Stimulated activated CD4-positive, alpha-beta T cell treated with anti-CD3 and anti-CD28 coated beads, Interleukin-1b, Interleukin-23, amount 100 ng/mL, for 1 hour (primary cell): ENCODE results near the gene ALOX5.
"Not testable (repeated sequence)": the region's sequence is repeated elsewhere in the genome, so short reads cannot be mapped to it uniquely, and the experiment has no call there.

Experiments
- DNase-seq, 2 donors: peaks; one replicate each; pipeline ENCODE4 v3.0.0-alpha.2; 2020; ENCODE audit warnings: low read depth in 2 of 2

ALOX5 gene

DNA sequence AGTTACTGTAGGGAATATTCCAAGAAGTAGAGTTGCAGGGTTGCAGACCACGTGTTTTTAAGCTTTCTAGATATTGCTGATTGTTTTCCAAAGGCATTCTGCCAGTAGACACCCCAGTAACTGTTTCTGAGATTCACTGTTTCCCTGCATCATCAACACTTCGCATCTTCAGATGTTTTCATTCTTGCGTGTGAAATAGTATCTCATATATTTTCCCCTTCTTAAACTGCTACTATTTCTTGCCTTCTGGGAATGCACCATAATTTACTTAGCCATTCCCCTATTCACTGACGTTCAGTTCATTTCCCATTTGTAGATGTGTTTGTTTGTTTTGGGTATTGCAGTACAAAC lies 30.7 kb downstream of the ALOX5 start:
- no peak for DNase-seq

DNA sequence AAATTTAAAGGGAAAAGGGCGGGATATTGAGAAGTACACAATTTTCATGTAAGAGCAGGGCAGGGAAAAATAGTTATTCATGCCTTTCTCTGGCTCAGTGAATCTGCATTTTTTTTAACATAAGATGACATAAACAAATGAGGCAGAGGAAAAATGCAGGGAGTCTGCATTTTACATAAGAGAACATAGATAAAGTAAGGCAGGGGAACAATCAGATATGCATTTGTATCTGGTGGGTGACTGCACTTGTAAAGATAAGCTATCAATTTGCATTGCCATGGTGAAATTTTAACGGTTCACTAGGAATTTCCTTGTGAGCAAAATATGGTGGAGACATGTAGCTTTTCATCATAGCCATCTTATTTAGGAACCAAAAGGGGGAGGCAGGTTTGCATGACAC lies 33.5 kb downstream of the ALOX5 start:
- DNase-seq: no peak

DNA sequence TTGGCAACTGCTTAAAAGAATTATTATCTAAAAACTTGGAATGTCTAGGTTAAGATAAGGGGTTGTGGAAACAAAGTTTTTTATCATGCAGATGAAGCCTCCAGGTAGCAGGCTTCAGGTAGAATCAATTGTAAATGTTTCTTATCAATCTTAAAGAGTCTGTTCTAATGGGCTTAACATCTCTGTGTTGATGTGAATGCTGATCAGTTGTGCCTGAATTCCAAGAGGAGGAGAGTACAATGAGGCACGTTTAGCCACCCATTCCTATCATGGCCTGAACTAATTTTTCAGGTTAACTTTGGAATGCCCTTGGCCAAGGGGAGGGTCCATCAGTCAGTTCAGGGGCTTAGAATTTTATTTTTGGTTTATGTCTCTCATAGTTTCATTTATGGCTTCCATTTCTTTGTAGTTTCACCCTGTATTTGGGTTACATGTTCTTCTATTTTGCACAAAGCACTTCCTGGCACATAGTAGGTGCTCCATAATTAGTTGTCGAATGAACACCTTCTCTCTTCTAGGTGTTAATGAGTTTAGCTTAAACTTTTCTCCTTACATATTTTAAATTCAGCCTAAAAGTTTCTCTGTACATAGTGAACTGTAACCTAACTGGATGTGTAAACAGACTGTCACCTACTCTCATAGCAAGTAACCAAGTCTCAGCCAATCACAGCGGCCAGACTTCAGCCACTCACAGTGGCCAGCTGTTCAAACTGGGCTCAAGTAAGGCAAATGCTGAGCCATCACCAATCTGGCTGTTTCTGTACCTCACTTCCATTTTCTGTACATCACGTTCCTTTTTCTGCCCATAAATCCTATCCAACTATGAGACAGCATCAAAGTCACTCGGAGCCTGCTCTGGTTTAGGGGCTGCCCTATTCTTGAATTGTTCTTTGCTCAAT lies 34.7 kb downstream of the ALOX5 start:
- no peak for DNase-seq

DNA sequence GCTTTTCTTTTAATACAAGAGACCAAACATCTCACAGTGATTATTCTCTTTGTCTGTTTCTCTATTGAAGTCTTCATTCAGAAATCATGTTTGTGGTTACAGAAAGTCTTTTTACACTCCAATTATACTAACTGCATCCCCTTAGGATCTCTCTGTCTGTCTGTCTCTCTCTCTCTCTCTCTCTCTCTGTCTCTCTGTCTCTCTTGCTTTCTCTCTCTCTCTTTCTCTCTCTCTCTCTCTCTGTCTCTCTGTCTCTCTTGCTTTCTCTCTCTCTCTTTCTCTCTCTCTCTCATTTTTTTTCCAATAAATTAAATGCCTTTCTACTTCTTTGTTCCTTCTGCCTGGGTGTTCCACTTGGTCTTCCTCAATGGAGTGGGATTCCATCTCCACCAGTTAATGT lies 35.3 kb downstream of the ALOX5 start:
- not testable (repeated sequence) for DNase-seq

DNA sequence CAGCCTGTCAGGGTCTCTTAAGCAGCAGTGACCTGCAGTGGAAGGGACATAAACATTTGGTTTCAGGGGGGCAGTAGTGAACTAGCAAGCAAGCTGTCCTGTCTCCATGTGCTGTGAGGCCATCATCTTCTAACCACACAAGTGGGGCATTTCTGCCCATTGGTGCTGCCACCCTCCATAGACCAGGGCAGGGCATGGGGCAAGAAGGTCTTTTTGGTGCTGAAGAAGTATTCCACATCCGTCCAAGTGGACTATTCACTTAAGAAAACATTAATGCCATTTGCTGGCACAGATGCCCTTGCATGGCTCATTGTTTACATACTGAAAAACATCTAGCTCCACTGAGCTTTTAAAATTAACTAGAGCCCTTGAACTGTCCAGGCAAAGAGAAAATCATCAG lies 35.8 kb downstream of the ALOX5 start:
- no peak for DNase-seq

DNA sequence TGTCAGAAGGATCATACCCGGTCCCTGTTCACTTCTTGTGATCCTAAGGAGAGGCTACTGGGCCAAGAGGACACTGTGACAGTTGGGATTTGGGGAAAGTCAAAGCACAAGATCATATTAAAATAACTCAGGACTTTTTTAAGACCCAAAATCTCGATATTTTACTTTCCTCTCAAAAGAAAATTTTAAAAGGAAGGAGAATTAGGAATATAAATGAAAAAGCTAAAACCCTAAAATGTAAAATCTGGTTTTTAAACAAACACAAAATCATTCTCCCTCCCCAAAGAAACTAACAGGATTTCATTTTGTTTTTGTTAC lies 36.4 kb downstream of the ALOX5 start:
- DNase-seq: no peak

DNA sequence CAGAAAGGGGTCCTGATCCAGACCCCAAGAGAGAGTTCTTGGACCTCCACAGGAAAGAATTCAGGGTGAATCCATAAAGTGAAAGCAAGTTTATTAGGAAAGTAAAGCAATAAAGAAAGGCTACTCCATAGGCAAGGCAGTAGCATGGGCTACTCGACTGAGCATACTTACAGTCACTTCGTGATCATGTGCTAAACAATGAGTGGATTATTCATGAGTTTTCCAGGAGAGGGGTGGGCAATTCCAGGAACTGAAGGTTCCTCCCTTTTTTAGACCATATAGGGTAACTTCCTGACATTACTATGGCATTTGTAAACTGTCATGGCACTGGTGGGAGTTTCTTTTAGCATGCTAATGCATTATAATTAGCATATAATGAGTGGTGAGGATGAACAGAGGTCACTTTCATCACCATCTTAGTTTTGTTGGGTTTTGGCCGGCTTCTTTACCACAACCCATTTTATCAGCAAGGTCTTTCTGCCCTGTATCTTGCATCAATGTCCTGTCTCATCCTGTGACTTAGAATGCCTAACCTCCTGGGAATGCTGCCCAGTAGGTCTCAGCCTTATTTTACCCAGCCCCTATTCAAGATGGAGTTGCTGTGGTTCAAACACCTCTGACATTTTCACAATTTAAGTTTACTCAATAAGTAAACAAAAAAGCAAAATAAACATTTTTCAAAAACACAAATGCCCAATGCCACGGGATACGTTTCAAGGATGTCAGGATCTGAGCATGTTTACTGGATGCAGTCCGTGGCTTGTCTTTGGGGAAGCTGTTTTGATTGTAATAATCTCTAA lies 37.0 kb downstream of the ALOX5 start:
- no peak for DNase-seq

DNA sequence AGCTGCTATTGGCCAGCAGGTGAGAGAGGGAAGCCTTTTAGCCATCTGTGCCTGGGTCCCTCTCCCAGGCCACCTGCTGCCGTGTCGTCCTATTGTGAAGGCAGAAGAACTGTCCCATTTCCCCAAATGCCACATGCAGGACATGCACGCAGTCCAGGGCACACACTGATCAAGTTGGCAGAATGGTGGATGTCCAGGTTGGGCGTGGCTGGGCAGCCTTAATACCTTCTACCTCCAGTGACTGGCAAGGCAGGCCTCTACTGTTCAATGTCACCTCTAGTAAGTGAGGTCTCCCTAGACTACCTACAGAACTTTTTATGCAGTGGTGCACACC lies 37.6 kb downstream of the ALOX5 start:
- no peak for DNase-seq

DNA sequence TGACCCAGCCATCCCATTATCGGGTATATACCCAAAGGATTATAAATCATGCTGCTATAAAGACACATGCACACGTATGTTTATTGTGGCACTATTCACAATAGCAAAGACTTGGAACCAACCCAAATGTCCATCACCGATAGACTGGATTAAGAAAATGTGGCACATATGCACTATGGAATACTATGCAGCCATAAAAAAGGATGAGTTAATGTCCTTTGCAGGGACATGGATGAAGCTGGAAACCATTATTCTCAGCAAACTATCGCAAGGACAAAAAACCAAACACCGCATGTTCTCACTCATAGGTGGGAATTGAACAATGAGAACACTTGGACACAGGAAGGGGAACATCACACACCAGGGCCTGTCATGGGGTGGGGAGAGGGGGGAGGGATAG lies 41.0 kb downstream of the ALOX5 start:
- not testable (repeated sequence) for DNase-seq

DNA sequence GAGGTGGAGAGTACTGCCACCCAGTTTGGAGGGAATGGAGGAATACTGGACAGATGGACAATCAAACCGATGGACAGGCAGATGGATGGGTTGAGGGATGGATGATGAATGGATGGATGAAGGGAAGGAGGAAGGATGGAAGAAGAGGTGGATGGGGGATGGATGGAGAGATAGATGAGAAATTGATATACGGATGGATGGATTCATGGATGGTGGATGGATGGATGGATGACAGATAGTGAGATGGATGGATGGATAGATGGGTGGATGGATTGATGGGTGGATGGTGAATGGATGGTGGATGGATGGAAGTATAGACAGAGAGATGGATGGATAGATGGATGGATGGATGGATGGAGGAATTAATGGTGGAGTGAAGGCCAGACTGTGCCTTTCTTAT lies 42.6 kb downstream of the ALOX5 start:
- no peak for DNase-seq

DNA sequence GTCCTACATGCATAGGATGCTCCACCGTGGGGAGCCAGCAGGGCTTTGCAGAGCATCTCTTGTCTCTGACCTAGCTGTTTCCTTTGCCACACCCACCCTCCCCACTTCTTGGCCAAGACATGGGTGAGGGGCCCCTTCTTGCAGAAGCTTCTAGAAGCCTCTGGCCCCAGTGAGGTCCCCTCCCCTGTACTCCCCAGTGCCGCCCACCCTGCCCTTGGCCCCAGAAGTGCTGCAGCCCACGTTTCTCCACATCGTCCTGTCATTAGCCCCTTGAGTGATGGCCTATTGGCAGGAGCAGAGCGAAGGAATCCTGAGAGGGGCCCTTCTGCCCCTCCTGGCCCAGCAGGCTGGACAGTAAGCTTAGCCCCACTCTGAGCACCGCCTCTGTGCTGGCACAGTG lies 43.7 kb downstream of the ALOX5 start:
- no peak for DNase-seq

DNA sequence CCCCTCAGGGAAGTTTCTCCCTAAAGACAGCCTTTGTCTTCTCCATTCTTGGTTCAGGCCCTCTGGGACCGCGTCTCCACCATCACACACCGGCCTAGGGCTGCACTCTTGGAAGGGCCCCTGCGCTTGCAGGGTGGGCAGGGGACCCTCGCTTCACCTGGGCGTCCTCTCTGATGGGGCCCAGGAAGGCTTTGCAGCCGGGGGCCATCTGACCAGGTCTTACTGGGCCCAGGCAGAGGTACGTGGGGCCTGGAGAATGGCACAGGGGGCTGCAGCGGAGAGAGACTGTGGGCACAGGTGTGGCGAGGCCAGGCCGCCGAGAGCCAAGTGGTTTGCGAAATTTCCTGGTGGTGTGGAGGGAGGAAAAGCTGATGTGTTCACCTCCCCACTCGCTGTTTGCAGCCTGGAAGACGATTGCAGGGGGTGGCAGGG lies 44.4 kb downstream of the ALOX5 start:
- no peak for DNase-seq

DNA sequence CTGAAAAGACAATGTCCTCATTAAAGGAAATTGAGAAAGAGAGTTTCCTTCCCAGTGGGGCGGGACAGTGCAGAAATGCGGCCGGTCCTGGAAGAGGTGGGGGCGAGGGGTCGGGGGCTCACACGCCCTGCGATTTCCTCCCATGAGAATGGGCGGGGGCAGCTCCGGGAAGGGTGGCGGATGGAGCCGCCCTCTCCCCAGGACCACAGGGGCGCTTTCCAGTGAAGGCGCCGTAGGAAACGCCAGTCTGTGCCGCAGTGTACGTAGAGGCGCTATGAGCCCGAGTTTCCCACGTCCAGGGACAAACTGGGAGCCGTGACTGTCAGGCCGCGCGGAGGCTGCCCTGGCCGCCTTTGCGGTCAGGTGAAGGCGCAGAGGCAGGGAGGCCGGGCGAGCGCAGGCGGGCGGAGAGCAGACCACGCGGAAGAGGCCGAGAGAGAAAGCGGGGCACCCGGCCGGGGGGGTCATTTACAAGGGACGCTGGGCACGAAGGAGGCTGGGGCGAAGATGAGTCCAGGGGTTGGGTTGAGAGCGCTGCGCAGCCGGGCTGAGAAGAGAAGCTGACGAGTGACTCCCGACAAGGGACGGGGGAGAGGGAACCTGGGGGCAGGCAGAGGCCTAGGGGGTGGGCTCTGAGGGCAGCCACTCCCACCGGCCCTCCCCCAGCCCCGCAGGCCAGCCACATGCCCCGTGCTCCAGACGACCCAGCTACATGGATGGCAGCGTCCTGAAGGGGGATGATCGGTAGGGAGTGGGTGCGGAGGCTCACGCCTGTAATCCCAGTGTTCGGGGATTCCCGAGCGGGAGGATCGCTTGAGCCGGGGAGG lies 45.0 kb downstream of the ALOX5 start:
- DNase-seq: peak in 1 of 2 donors; percentile 23

DNA sequence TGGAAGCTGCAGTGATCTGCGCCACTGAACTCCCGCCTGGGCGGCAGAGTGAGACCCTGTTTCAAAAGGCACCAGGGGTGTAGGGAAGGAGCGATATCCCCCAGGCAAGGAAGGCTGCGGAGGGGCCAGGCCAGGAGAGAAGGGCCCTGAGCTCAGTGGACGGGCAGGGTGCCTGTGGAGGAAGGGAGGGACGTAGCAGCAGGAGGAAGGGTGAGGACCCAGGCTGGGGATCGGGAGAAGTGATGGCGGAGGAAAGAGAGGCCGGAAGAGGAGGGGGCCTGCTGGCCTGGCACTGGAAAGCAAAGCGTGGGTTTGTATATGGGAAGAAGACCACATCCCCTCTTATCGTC lies 45.6 kb downstream of the ALOX5 start:
- DNase-seq: no peak

DNA sequence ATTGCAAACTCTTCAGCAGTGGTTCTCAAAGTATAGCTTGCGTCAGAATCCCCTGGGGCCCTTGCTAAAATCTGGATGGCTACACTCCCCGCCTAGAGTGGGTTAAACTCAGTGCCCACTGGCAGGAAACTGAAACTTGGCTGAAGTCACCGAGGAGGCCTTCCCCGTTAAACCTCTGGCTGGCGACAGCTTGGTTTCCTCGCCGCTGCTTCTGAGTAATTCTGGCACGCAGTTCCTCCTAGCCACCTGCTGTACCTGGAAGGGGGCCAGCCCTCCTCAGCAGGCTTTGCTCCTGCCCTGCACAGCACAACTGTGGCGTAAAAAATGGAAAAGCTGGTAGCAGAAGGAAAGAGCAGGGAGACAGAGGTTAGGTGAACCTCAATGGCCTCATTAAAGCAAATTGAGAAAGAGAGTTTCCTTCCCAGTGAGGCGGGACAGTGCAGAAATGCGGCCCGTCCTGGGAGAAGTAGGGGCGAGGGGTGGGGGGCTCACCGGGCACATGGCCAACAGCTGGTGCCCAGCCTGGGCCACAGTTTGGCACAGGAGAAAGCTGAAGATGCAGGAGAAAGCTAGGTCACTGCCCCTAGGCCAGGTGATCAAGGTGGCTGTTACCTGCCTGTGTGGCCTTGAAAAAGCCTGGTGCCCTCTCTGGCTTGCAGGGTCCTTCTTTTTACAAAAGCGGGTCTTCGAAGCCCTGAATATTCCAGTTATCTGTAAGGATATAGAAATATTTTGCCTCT lies 46.6 kb downstream of the ALOX5 start:
- no peak for DNase-seq

DNA sequence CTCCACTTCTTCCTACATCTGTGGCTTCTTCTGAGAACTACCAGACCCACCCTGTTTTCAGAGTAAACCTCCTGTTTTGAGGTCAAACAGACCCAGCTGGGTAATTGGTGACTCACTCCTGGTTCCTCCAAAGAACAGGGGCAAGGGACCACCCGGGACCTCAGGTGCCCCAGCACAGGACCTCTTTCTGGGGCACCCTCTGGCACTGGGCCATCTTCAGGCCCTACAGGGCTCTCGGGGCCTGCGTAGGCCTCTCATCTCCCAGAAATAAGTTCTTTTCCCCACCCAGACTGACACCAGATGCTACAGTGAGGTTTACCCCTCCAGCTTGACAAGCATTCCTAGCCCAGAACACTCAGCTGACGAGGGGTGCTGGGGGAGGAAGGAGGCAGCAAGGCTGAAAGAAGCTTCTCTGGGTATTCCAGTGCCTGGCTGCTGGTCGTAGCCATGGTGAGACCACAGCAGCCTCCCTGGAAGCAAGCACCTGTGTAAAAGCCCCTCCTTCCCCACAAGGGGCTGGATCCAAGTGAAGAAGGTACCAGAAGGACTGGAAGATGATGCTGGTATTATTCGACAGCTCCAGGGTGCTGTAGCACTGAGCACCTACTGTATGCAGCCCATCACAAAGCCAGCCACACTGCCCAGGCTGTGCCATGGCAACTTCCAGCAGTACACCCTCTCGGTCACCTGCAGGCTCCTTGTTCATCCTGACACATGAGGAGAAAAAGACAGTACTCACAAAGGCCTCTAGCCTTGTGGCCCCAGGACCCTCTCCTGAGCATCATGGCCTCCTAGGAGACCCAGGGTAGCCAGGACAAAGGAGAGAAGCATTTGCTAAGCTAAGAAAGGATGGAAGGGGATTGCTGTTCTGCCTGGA lies 47.4 kb downstream of the ALOX5 start:
- DNase-seq: no peak

DNA sequence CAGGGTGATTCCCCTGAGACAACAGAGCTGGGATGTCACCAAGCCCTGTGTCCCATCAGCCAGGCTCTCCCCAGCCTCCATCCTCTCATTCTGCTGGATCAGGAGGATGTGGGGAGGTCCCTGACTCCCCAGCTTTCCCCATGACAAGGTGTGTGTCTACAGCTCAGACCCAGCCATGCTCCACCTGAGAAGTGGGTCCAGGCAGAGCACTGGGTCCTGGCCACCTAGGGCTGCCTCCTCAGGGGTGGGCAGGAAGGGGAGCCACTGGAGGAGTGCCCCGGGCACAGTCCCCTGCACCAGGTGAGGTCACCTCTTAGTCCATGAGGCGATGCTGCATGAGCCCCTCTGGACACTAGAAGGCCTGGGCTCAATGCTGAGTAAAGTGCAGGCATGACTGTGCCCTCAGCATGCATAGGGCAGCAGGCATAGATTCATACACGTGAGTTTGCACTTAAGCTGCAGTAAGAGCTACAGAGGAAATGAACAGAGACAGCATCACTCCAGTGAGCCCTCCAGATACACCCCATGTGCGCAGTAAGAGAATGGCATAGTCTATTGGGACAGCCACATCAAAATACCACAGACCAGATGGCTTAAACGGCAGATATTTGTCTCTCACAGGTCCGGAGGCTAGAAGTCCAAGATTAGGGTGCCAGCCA lies 48.3 kb downstream of the ALOX5 start:
- no peak for DNase-seq

DNA sequence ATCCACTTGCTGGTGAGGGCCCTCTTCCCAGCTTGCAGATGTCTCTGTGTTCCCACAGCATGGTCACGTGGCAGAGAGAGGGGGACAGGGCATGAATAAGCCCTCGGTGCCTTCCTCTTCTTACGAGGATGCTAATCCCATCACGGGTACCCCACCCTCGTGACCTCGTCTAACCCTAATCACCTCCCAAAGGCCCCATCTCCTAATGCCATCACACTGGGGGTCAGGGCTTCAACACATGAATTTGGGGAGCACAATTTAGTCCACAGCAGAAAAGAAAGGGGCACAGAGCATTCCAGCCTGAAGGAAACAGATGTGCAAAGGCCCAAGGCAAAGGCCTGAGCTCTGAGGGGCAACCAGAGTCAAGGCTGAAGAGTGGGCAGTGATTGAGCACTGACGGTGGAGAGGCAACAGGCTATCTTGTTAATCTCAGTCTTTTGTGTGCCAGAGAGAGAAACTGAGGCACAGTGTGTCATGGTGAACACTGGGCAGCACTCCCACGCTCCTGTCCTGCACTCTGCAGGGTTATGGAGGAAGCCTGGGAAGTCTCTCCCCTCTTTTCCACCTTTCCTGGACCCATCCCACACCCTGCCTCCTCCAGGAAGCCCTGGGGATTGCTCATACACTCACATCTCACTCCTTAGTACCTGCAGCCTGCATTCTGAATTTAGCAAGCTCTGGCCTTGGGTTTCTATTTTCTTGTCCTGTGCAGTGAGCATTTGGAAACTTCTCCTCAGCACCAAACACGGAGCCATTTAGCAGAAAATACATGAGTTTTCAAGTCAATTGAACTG lies 49.0 kb downstream of the ALOX5 start:
- DNase-seq: no peak

DNA sequence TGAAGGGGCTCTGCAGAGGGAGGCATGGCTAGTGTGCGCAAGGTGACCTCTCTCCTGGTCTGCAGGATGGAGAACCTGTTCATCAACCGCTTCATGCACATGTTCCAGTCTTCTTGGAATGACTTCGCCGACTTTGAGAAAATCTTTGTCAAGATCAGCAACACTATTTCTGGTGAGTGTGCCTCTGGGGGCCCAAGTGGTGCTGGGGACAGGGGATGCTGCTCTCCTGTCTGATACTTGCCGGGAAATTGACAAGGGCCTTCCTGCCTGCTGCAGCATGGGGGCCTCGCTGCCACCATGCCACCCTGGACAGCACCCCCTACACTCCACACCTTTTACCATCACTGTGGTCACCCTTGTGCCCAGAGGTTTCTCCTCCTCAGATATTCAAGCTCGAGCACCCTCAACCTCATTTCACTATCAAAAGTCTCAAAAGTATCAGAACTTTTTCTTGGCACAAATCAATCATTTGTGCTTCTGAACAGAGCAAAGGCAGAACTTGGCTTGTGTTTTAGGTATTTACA lies 50.0 kb downstream of the ALOX5 start:
- DNase-seq: no peak
